HEK293 (cell line): ENCODE data around the gene MYO1F.

Experiments used
- ATF2 ChIP-seq: fragments of 450-650 bp; formaldehyde crosslinking; IDR thresholded peaks from 2 replicates; pipeline ENCODE4 v1.5.1; 2016; ENCODE audit warnings: missing biosample characterization, missing genetic modification characterization, low read depth
- CTCF ChIP-seq: fragments of 450-650 bp; formaldehyde crosslinking; IDR thresholded peaks from 2 replicates; pipeline ENCODE4 v1.5.1; 2016; ENCODE audit warnings: missing biosample characterization, missing genetic modification characterization
- EGR2 ChIP-seq: fragments of 450-650 bp; formaldehyde crosslinking; IDR thresholded peaks from 2 replicates; pipeline ENCODE4 v1.5.1; 2016; ENCODE audit warnings: low read depth, missing biosample characterization, missing genetic modification characterization
- GFI1B ChIP-seq: fragments of 450-650 bp; formaldehyde crosslinking; IDR thresholded peaks from 2 replicates; pipeline ENCODE4 v1.5.1; 2016; ENCODE audit warnings: missing biosample characterization, missing genetic modification characterization
- GLI2 ChIP-seq: fragments of 450-650 bp; formaldehyde crosslinking; IDR thresholded peaks from 2 replicates; pipeline ENCODE4; 2017; ENCODE audit warnings: missing biosample characterization, missing genetic modification characterization, low read depth, borderline replicate concordance
- GLIS1 ChIP-seq: fragments of 450-650 bp; formaldehyde crosslinking; IDR thresholded peaks from 2 replicates; pipeline ENCODE4 v1.5.1; 2016; ENCODE audit warnings: missing biosample characterization, missing genetic modification characterization
- HOXA7 ChIP-seq: sonication (generic); formaldehyde crosslinking; IDR thresholded peaks from 2 replicates; pipeline ENCODE4 v1.8.1; 2022; ENCODE audit warnings: missing genetic modification reagents, borderline replicate concordance
- INSM2 ChIP-seq: fragments of 450-650 bp; formaldehyde crosslinking; IDR thresholded peaks from 2 replicates; pipeline ENCODE4 v1.5.1; 2016; ENCODE audit warnings: missing biosample characterization, missing genetic modification characterization
- REPIN1 ChIP-seq: fragments of 450-650 bp; formaldehyde crosslinking; IDR thresholded peaks from 2 replicates; pipeline ENCODE4 v1.5.1; 2017; ENCODE audit warnings: missing biosample characterization, missing genetic modification characterization, low read depth
- SP2 ChIP-seq: fragments of 450-650 bp; formaldehyde crosslinking; IDR thresholded peaks from 2 replicates; pipeline ENCODE4 v1.5.1; 2016; ENCODE audit warnings: missing biosample characterization, missing genetic modification characterization
- TCF7L2 ChIP-seq: IDR thresholded peaks from 2 replicates; pipeline ENCODE4 v1.6.1; 2011; ENCODE audit warnings: low read depth, mild to moderate bottlenecking, inconsistent platforms, low read length, moderate library complexity, borderline replicate concordance
- ZBTB17 ChIP-seq: fragments of 450-650 bp; formaldehyde crosslinking; IDR thresholded peaks from 2 replicates; pipeline ENCODE4 v1.5.1; 2016; ENCODE audit warnings: missing biosample characterization, missing genetic modification characterization
- ZBTB48 ChIP-seq: fragments of 450-650 bp; formaldehyde crosslinking; IDR thresholded peaks from 2 replicates; pipeline ENCODE4 v1.5.1; 2016; ENCODE audit warnings: missing biosample characterization, missing genetic modification characterization
- ZIC2 ChIP-seq: fragments of 450-650 bp; formaldehyde crosslinking; IDR thresholded peaks from 2 replicates; pipeline ENCODE4 v1.5.1; 2016; ENCODE audit warnings: missing biosample characterization, missing genetic modification characterization
- ZNF138 ChIP-seq: fragments of 450-650 bp; formaldehyde crosslinking; IDR thresholded peaks from 2 replicates; pipeline ENCODE4 v1.5.1; 2016; ENCODE audit warnings: missing biosample characterization, missing genetic modification characterization, borderline replicate concordance
- ZNF148 ChIP-seq: fragments of 450-650 bp; formaldehyde crosslinking; IDR thresholded peaks from 2 replicates; pipeline ENCODE4 v1.5.0; 2017; ENCODE audit warnings: missing biosample characterization, missing genetic modification characterization, borderline replicate concordance
- ZNF184 ChIP-seq: fragments of 450-650 bp; IDR thresholded peaks from 2 replicates; pipeline ENCODE4 v1.5.1; 2018; ENCODE audit warnings: missing biosample characterization, mild to moderate bottlenecking, missing genetic modification characterization
- ZNF2 ChIP-seq: fragments of 450-650 bp; formaldehyde crosslinking; IDR thresholded peaks from 2 replicates; pipeline ENCODE4 v1.5.1; 2016; ENCODE audit warnings: missing biosample characterization, missing genetic modification characterization
- ZNF214 ChIP-seq: fragments of 450-650 bp; formaldehyde crosslinking; IDR thresholded peaks from 2 replicates; pipeline ENCODE4 v1.5.1; 2017; ENCODE audit warnings: missing biosample characterization, mild to moderate bottlenecking, missing genetic modification characterization, borderline replicate concordance
- ZNF350 ChIP-seq: fragments of 450-650 bp; formaldehyde crosslinking; IDR thresholded peaks from 2 replicates; pipeline ENCODE4 v1.5.0; 2017; ENCODE audit warnings: missing biosample characterization, mild to moderate bottlenecking, missing genetic modification characterization
- ZNF423 ChIP-seq: fragments of 450-650 bp; formaldehyde crosslinking; IDR thresholded peaks from 2 replicates; pipeline ENCODE4 v1.5.1; 2016; ENCODE audit warnings: missing biosample characterization, missing genetic modification characterization
- ZNF544 ChIP-seq: fragments of 450-650 bp; formaldehyde crosslinking; IDR thresholded peaks from 2 replicates; pipeline ENCODE4 v1.5.0; 2017; ENCODE audit warnings: missing biosample characterization, missing genetic modification characterization
- ZNF549 ChIP-seq: fragments of 450-650 bp; IDR thresholded peaks from 2 replicates; pipeline ENCODE4 v1.5.1; 2018; ENCODE audit warnings: missing biosample characterization, missing genetic modification characterization, mild to moderate bottlenecking, inconsistent platforms, moderate library complexity
- ZNF560 ChIP-seq: fragments of 450-650 bp; formaldehyde crosslinking; IDR thresholded peaks from 2 replicates; pipeline ENCODE4 v1.5.1; 2017; ENCODE audit warnings: missing biosample characterization, missing genetic modification characterization, borderline replicate concordance
- ZNF561 ChIP-seq: fragments of 450-650 bp; IDR thresholded peaks from 2 replicates; pipeline ENCODE4 v1.5.1; 2018; ENCODE audit warnings: missing biosample characterization, missing genetic modification characterization, borderline replicate concordance
- ZNF596 ChIP-seq: fragments of 450-650 bp; IDR thresholded peaks from 2 replicates; pipeline ENCODE4 v1.5.0; 2018; ENCODE audit warnings: missing biosample characterization, mild to moderate bottlenecking, missing genetic modification characterization, moderate library complexity
- ZNF626 ChIP-seq: fragments of 450-650 bp; sonication (Bioruptor Pico); formaldehyde crosslinking; IDR thresholded peaks from 2 replicates; pipeline ENCODE4 v1.5.1; 2018; ENCODE audit warnings: missing biosample characterization, missing genetic modification characterization, inconsistent platforms
- ZNF677 ChIP-seq: fragments of 450-650 bp; IDR thresholded peaks from 2 replicates; pipeline ENCODE4 v1.5.0; 2018; ENCODE audit warnings: missing biosample characterization, mild to moderate bottlenecking, missing genetic modification characterization, moderate library complexity
- ZNF704 ChIP-seq: fragments of 450-650 bp; formaldehyde crosslinking; IDR thresholded peaks from 2 replicates; pipeline ENCODE4 v1.5.1; 2016; ENCODE audit warnings: missing biosample characterization, missing genetic modification characterization
- TF ChIP-seq, protein P1 (sequence below): fragments of 450-650 bp; formaldehyde crosslinking; IDR thresholded peaks from 2 replicates; pipeline ENCODE4 v1.5.1; 2017; ENCODE audit warnings: missing biosample characterization, missing genetic modification characterization

Gene MYO1F

DNA sequence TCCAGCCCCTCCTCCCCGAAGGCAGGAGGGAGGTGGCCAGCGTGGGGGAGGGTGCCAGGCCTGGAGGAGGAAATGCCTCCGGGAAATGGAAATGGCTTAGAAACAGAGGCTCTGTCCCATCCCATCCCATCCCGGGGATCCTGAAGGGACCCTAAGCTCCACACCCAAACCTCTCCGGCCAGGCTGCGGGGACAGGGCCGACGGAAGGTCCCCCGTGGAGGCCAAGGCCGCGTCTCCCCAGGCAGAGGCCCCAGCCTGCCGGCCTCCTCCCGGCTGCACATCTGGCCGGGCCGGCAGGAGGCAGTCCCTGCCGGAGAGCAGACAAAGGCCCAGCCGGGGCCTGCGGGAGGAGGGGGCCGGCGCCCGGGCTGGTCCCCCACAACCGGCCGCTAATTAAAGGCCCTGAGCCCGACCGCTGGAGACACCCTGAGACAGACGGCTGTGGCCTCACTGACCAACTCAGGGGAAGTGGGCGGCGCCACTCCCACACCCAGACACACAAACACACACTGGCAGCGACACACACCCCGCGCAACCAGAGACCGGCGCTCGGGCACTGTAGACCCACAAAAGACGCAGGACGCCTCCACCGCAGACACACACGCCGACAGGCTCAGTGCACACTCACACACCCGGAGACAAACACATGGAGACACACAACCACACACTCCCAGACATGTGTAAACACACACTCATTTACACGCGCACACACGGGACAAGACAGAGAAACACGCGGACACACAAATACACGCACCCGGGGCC lies 32.2 kb upstream of the MYO1F start (continued):
- TF ChIP-seq, protein P1, sequence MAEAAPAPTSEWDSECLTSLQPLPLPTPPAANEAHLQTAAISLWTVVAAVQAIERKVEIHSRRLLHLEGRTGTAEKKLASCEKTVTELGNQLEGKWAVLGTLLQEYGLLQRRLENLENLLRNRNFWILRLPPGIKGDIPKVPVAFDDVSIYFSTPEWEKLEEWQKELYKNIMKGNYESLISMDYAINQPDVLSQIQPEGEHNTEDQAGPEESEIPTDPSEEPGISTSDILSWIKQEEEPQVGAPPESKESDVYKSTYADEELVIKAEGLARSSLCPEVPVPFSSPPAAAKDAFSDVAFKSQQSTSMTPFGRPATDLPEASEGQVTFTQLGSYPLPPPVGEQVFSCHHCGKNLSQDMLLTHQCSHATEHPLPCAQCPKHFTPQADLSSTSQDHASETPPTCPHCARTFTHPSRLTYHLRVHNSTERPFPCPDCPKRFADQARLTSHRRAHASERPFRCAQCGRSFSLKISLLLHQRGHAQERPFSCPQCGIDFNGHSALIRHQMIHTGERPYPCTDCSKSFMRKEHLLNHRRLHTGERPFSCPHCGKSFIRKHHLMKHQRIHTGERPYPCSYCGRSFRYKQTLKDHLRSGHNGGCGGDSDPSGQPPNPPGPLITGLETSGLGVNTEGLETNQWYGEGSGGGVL (tag by site-specific recombination): no peak
- TF ChIP-seq HOXA7 (no peak), ZNF560 (tag by site-specific recombination) (no peak), ZBTB48 (tag by site-specific recombination) (0 out of 2 replicates have a peak, but pooled peaks have one; percentile 2), ZNF214 (no peak), ZNF704 (tag by site-specific recombination) (no peak), EGR2 (tag by site-specific recombination) (peak; percentile 58), ATF2 (tag by site-specific recombination) (no peak), ZNF2 (no peak), GFI1B (tag by site-specific recombination) (no peak), ZNF184 (tag by site-specific recombination) (no peak), TCF7L2 (no peak), ZNF148 (tag by site-specific recombination) (no peak), ZNF138 (tag by site-specific recombination) (no peak), GLIS1 (tag by site-specific recombination) (no peak), REPIN1 (no peak), INSM2 (tag by site-specific recombination) (no peak), ZNF626 (tag by site-specific recombination) (no peak), GLI2 (tag by site-specific recombination) (no peak), ZIC2 (tag by site-specific recombination) (peak; percentile 98), ZNF544 (tag by site-specific recombination) (no peak), ZNF549 (tag by site-specific recombination) (no peak), CTCF (tag by site-specific recombination) (no peak), SP2 (tag by site-specific recombination) (peak; percentile 25), ZNF423 (tag by site-specific recombination) (no peak), ZNF350 (tag by site-specific recombination) (no peak), ZBTB17 (tag by site-specific recombination) (no peak), ZNF596 (tag by site-specific recombination) (no peak), ZNF677 (no peak), ZNF561 (tag by site-specific recombination) (peak; percentile 23; the same call in 1 of the 2 replicates)
